GM12875 (cell line): Measurements from ENCODE around the gene XXYLT1.

Experiments used
- H3K4me3 ChIP-seq: one replicate; pipeline ENCODE4 v1.5.1; 2011; ENCODE audit warnings: low read depth, low read length, control low read depth
- CTCF ChIP-seq: IDR thresholded peaks from 2 replicates; pipeline ENCODE4 v1.5.1; 2011; ENCODE audit warnings: low read depth, mild to moderate bottlenecking, control low read depth, inconsistent platforms, low read length, moderate library complexity, borderline replicate concordance; ENCODE audit not compliant: insufficient read depth

XXYLT1 gene

GRCh38 chr3:195105389-195105788 is 165.6 kb downstream of the XXYLT1 start:
- no peak for TF ChIP-seq CTCF
- H3K4me3 ChIP-seq = no peak overlapping the region

- TF ChIP-seq CTCF = no peak
- no peak overlapping the region for H3K4me3 ChIP-seq
These were observed 166.6 kb downstream of the XXYLT1 start for GRCh38 chr3:195104340-195104739.

GRCh38 chr3:195103623-195104022 is 167.3 kb downstream of the XXYLT1 start:
- H3K4me3 ChIP-seq = no peak overlapping the region
- no peak for TF ChIP-seq CTCF

GRCh38 chr3:195102609-195103467 is 168.1 kb downstream of the XXYLT1 start:
- TF ChIP-seq CTCF = no peak
- no peak overlapping the region for H3K4me3 ChIP-seq

- TF ChIP-seq CTCF = no peak
- H3K4me3 ChIP-seq = no peak overlapping the region
These were observed 168.9 kb downstream of the XXYLT1 start for GRCh38 chr3:195101927-195102608.

- H3K4me3 ChIP-seq = no peak overlapping the region
- TF ChIP-seq CTCF = no peak
These were observed 169.9 kb downstream of the XXYLT1 start for GRCh38 chr3:195101001-195101583.
